ENCODE data around the gene MOK. TPM values are rescaled to one million over a fixed set of nuclear protein-coding genes. Genes with fewer than 3 reads are reported as not detected.

MOK gene
- total and polyA plus RNA-seq, 5 experiments from 2014 or later: 1.1 to 4.0 (median 2.6) TPM

DNA sequence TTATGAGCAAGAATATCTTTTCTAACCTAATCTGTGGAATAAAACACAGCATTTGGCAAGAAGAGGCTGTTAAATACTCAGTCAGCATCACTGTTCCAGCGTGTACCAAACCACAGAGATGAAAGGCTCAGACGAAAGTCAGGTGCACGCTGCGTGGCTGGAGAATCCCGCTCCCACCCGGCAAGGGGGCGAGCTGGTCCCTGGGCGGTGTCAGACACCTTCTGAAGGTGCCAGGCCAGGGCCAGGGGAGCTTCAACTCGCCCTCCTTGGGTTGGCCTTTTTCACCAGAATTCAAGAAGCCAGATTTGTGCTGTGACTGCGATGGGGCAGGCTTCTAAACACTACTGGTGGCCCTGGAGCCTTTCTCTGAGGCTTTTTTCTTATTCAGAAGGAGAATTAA is 92.1 kb downstream of the MOK start:
- POLR2A ChIA-PET: no interaction called here
- peaks cover 0 to 34% (median 1%) of the 10 kb centered on the region in 3 donors for H3K36me3 Mint-ChIP-seq
- DNase-seq: no peak
- H3K27me3 Mint-ChIP-seq: no peaks in the 10 kb centered on the region
- no peaks in the 10 kb centered on the region for H3K9me3 Mint-ChIP-seq
- peaks cover 0 to 10% (median 0%) of the 10 kb centered on the region in 4 donors for H3K4me1 Mint-ChIP-seq
- no peak overlapping the region for H3K27ac Mint-ChIP-seq
- no peak overlapping the region for H3K4me3 Mint-ChIP-seq
- ATAC-seq: no peak

DNA sequence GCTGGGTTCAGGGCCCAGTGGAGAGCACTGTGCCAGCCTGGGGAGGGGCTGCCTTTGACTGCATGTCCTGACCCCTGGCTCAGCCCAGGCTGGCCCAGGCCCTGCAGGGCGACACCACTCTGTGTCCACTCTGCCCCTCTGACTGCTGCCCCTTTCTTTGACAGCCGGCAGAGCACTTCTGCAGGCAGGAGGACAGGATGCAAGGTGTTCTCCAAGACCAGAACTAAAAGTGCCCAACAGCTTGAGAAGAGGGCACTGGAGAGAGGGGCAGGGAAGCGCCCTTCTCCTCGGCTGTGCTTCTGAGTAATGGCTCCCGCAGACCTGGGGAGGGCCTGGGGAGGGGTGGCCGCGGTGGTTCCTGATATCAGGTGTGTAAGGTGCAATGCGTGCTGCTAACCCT is 92.6 kb downstream of the MOK start:
- Mint-ChIP-seq H3K27me3 (no peaks in the 10 kb centered on the region), H3K4me3 (no peak overlapping the region), H3K4me1 (peaks cover 0 to 9% (median under 1%) of the 10 kb centered on the region in 4 donors), H3K27ac (no peak overlapping the region), H3K36me3 (peaks cover 0 to 39% (median 1%) of the 10 kb centered on the region in 3 donors), H3K9me3 (no peaks in the 10 kb centered on the region)
- POLR2A ChIA-PET: no interaction called here
- DNase-seq (no peak), ATAC-seq (no peak)

DNA sequence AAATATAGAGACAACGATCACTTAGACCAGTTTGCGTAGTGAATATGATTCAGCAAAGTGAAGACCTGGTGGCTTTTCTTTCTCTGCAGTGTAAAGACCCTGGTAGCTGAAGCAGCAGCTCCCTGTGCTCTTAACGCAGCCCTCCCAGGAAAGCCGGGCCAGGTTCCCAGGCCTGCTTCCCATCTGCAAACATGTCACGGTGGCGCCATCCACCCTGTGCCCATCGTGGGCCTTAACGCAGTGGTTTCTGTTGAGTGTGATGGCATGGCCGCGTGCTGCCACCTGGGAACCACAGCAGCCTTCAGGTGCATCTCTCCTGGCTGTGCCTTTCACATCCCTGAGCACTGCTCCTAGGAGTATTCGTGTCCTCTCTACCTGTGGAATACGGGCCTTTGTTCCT is 93.7 kb downstream of the MOK start:
- Mint-ChIP-seq H3K9me3 (no peaks in the 10 kb centered on the region), H3K4me1 (peaks cover 0 to 7% (median 2%) of the 10 kb centered on the region in 4 donors), H3K27ac (no peak overlapping the region), H3K36me3 (peaks cover 0 to 50% (median 1%) of the 10 kb centered on the region in 3 donors), H3K4me3 (no peak overlapping the region), H3K27me3 (no peaks in the 10 kb centered on the region)
- POLR2A ChIA-PET: no interaction called here
- ATAC-seq: no peak
- DNase-seq: no peak

DNA sequence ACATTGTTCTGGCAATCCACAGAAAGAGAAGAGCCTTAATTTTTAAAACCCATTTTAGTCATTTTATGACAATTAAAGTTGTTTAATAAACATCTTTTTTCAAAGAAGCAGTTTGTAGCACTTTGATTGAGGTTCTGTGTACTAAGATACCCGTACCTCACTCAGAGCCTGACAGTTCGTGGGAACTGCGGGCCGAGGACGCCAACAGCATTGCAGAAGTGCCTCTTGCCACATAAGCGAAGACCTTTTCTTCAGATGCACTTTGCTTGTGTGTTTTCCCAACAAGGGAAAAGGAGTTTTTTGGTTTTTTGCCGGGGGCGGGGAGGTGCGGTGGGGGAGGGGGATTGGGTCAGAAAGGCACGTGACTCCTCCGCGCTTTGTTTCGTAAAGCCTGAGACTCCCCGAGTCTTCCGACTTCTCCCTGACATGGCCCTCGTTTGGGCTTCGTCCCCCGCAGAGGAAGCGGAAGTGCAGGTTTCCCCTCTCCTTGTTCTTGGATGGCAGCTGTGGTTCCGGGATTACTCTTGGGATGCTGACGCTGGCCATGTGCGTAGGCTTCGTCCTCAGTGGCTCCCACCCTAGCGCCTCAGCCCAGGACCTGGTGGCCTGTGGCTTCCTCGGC is 94.4 kb downstream of the MOK start:
- Mint-ChIP-seq H3K4me3 (no peak overlapping the region), H3K27ac (no peak overlapping the region), H3K9me3 (no peaks in the 10 kb centered on the region), H3K36me3 (peaks cover 0 to 58% (median 1%) of the 10 kb centered on the region in 3 donors), H3K4me1 (peaks cover 1 to 9% (median 3%) of the 10 kb centered on the region in 4 donors), H3K27me3 (no peaks in the 10 kb centered on the region)
- POLR2A ChIA-PET: no interaction called here
- DNase-seq (no peak), ATAC-seq (no peak)

DNA sequence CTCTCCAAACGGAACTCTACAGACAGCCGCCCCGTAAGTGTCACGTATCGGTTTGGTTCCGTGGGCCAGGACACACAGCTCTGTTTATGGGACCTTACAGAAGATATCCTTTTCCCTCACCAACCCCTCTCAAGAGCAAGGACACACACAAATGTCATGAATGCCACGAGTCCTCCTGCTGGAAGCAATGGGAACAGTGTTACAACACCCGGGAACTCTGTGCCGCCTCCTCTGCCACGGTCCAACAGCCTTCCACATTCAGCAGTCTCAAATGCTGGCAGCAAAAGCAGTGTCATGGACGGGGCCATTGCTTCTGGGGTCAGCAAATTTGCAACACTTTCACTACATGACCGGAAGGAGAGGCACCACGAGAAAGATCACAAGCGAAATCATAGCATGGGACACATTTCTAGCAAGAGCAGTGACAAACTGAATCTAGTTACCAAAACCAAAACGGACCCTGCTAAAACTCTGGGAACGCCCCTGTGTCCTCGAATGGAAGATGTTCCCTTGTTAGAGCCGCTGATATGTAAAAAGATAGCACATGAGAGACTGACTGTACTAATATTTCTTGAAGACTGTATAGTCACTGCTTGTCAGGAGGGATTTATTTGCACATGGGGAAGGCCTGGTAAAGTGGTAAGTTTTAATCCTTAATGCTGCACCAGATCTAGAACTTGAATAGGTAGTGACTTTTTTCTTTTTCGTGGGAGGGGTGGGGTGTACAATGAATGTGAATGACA is 95.6 kb downstream of the MOK start:
- no peaks in the 10 kb centered on the region for H3K27me3 Mint-ChIP-seq
- H3K4me1 Mint-ChIP-seq: peaks cover 3 to 16% (median 7%) of the 10 kb centered on the region in 4 donors
- H3K36me3 Mint-ChIP-seq: peaks cover 0 to 63% (median 2%) of the 10 kb centered on the region in 3 donors
- POLR2A ChIA-PET: no interaction called here
- no peak for DNase-seq
- H3K9me3 Mint-ChIP-seq: no peaks in the 10 kb centered on the region
- no peak overlapping the region for H3K4me3 Mint-ChIP-seq
- H3K27ac Mint-ChIP-seq: peak overlapping the region in 3 of 10 donors; percentile 6 to 36 (median 35)
- no peak for ATAC-seq

DNA sequence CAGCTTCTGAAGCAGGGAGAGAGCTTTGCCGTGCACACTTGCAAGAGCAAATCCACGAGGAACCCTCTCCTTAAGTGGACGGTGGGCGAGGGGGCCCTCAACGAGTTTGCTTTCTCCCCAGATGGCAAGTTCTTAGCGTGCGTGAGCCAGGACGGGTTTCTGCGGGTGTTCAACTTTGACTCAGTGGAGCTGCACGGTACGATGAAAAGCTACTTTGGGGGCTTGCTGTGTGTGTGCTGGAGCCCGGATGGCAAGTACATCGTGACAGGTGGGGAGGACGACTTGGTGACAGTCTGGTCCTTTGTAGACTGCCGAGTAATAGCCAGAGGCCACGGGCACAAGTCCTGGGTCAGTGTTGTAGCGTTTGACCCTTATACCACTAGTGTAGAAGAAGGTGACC is 96.2 kb downstream of the MOK start:
- H3K9me3 Mint-ChIP-seq: no peaks in the 10 kb centered on the region
- DNase-seq (no peak), ATAC-seq (no peak)
- H3K27me3 Mint-ChIP-seq: no peaks in the 10 kb centered on the region
- H3K4me1 Mint-ChIP-seq: peaks cover 7 to 20% (median 12%) of the 10 kb centered on the region in 4 donors
- peak overlapping the region in 2 of 10 donors; percentile 6 to 29 for H3K27ac Mint-ChIP-seq
- H3K36me3 Mint-ChIP-seq: peaks cover 0 to 68% (median 8%) of the 10 kb centered on the region in 3 donors
- POLR2A ChIA-PET: no interaction called here
- no peak overlapping the region for H3K4me3 Mint-ChIP-seq

DNA sequence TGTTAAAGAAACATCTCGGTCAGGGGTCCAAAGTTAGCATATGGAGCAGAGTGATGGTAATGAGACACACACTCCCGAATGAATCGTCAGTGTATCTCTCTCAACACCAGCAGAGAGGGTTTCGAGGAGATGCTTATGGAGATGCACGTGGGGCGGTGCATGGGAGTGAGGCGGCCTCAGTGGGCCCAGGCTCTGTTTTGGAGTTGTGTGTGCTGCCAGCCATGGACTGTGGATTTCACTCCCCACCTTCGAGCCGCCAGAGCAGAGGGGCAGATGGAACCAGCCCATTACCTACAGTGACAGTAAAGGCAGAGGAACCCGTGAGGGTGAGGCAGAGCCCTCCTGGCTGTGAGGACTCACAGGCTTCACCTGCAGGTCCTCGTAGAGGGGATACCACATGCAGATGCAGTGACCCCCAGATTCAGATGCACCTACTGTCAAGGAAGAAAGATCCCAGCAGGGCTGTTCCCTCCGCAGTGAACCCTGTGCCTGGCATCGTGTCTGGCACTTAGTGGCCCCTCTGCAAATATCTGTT is 97.1 kb downstream of the MOK start:
- H3K36me3 Mint-ChIP-seq: peaks cover 0 to 68% (median 8%) of the 10 kb centered on the region in 3 donors
- no peaks in the 10 kb centered on the region for H3K27me3 Mint-ChIP-seq
- no peak overlapping the region for H3K27ac Mint-ChIP-seq

DNA sequence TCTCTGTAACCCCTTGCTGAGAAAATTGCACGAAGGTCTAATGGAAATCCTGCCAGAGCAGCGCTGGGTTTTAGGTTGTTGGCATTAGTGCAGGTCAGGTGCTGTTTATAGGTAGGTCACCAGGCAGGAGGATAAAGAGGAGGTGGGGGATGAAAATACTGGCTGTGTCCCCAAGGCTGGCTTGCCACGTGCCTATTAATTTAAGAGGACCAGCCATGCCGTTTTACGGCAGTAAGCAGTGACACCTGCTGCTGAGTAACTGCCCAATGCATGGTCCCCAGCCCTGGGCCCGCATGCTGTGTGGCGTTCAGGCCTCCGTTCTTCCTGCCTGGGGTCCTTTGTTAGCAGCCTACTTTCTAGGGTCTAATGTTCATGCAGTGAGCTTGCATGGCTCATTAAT is 98.0 kb downstream of the MOK start:
- ATAC-seq (no peak), DNase-seq (no peak)
- no peaks in the 10 kb centered on the region for H3K9me3 Mint-ChIP-seq
- peak overlapping the region in 3 of 10 donors; percentile 15 to 71 (median 63) for H3K27ac Mint-ChIP-seq
- H3K4me3 Mint-ChIP-seq: no peak overlapping the region
- H3K27me3 Mint-ChIP-seq: no peaks in the 10 kb centered on the region
- peaks cover 0 to 70% (median 8%) of the 10 kb centered on the region in 3 donors for H3K36me3 Mint-ChIP-seq
- peaks cover 12 to 25% (median 15%) of the 10 kb centered on the region in 4 donors for H3K4me1 Mint-ChIP-seq
- POLR2A ChIA-PET: no interaction called here

More for the DNA sequence above, 97.1 kb downstream of the MOK start:
- no peaks in the 10 kb centered on the region for H3K9me3 Mint-ChIP-seq
- H3K4me1 Mint-ChIP-seq: peaks cover 8 to 22% (median 12%) of the 10 kb centered on the region in 4 donors
- DNase-seq (no peak), ATAC-seq (no peak)
- POLR2A ChIA-PET: no interaction called here
- no peak overlapping the region for H3K4me3 Mint-ChIP-seq

DNA sequence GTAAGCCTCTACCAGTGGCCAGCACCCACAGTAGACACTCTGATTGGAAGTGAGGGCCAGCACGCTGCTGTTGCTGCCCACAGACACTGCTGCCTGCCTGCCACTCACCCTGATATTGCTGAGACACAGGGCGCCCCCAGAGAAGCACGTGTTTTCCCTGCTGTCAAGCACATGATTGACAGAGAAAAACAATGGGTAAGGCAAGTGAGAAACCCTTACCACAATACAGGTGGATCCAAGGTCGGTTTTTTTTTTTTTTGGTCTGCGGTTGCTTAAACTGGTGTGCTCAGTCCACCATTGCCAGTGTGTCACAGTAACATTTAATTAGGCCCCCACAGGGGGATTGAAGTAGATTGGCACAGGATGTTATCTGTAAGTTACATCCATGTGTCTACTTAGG is 99.4 kb downstream of the MOK start:
- POLR2A ChIA-PET: no interaction called here
- peaks cover 0 to 72% (median 8%) of the 10 kb centered on the region in 3 donors for H3K36me3 Mint-ChIP-seq
- DNase-seq (peak in 1 of 10 donors; percentile 8), ATAC-seq (peak; percentile 41 to 55)
- no peaks in the 10 kb centered on the region for H3K9me3 Mint-ChIP-seq
- peaks cover 24 to 36% (median 29%) of the 10 kb centered on the region in 4 donors for H3K4me1 Mint-ChIP-seq
- peak overlapping the region in 7 of 10 donors; percentile 40 to 88 (median 65) for H3K27ac Mint-ChIP-seq
- H3K27me3 Mint-ChIP-seq: no peaks in the 10 kb centered on the region
- no peak overlapping the region for H3K4me3 Mint-ChIP-seq

DNA sequence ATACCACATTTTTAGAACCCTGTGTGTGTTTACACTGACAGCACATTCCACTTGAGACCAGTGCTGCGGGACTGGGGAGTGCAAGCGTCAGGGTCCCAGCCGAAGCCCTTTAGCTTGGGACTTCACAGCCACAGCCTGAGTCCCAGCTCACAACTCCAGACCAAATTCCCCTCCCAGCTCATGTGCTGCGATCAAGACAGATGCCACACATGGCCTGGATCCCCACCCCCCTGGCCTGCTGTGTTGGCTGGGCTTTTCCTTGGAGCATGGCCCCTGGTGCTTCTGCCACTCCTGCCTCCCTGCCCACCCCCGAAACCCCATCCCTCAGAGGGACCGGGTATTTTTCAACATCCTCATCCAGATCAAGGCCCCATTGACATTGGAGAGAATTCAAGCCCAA is 101.6 kb downstream of the MOK start:
- H3K4me3 Mint-ChIP-seq: no peak overlapping the region
- no peaks in the 10 kb centered on the region for H3K27me3 Mint-ChIP-seq
- POLR2A ChIA-PET: no interaction called here
- peaks cover 37 to 54% (median 51%) of the 10 kb centered on the region in 4 donors for H3K4me1 Mint-ChIP-seq
- no peaks in the 10 kb centered on the region for H3K9me3 Mint-ChIP-seq
- ATAC-seq (no peak), DNase-seq (no peak)
- H3K36me3 Mint-ChIP-seq: peaks cover 0 to 70% (median 9%) of the 10 kb centered on the region in 3 donors
- peak overlapping the region in 2 of 10 donors; percentile 46 to 60 for H3K27ac Mint-ChIP-seq

DNA sequence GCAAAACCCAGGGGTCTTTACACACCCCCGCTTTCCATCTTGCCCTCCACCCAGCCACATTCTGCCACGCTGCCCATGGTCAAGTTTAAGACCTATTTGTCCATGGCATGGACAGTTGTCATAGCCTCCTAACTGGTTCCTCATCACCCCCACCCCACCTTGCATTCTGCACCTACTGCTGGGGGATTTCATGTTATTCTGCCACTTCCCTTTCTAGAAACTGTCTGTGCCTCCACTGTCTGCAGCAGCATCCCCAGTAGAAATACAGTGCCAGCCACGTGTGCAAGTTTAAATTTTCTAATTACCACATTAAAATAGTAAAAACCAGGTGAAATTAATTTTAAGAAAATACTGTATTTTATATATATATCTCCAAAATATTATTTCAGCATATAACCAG is 102.0 kb downstream of the MOK start:
- Mint-ChIP-seq H3K36me3 (peaks cover 0 to 72% (median 9%) of the 10 kb centered on the region in 3 donors), H3K4me3 (no peak overlapping the region), H3K27me3 (no peaks in the 10 kb centered on the region), H3K27ac (peak overlapping the region in 2 of 10 donors; percentile 52 to 78), H3K9me3 (no peaks in the 10 kb centered on the region), H3K4me1 (peaks cover 38 to 58% (median 53%) of the 10 kb centered on the region in 4 donors)
- DNase-seq: no peak
- ATAC-seq: no peak
- POLR2A ChIA-PET: no interaction called here

DNA sequence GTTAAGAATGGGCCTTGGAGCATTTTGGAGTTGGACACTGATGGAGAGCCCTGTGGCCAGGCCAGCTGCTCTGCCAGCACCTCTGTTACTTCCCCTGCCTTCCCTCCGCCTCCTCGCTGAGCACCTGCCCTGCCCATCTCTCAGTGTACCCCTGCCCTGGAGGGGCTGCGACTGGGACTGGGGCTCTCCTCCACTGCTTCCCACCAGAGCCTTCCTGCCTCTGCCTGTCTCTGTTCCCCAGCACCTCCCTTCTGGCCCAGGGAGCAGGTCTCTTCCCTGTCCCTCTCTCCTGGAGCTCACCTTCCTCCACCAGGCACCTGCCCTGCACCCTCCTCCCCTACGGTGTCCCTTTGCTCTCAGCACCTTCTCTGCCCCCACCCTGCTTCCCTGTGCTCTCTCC is 103.2 kb downstream of the MOK start:
- Mint-ChIP-seq H3K27me3 (no peaks in the 10 kb centered on the region), H3K4me3 (peak overlapping the region in 4 of 10 donors; percentile 24 to 72 (median 50)), H3K4me1 (peaks cover 47 to 70% (median 64%) of the 10 kb centered on the region in 4 donors)

DNA sequence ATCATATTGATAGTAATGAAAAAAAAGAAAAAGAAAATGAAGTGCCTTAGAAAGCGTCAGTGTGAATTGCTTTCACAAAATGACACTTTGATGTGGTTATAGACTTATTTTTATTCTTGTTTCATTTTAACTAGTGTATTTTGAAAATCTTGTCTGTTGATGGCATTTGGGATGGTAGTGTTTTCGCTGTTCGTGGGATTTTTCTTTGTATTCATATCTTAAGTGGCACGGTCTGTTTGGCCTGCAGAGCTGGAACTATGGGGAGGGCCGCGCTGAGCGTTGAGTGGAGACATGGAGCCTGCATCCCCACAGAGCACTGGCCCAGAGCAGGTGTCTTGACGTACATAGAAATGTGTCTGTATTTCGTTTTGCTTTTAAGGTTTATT is 103.6 kb downstream of the MOK start:
- peak; percentile 18 to 42 for ATAC-seq
- peak overlapping the region in 9 of 10 donors; percentile 28 to 72 (median 34) for H3K4me3 Mint-ChIP-seq
- peaks cover 47 to 74% (median 68%) of the 10 kb centered on the region in 4 donors for H3K4me1 Mint-ChIP-seq

More for the DNA sequence above, 103.2 kb downstream of the MOK start:
- DNase-seq (no peak), ATAC-seq (no peak)
- H3K27ac Mint-ChIP-seq: peak overlapping the region in 9 of 10 donors; percentile 39 to 78 (median 50)
- peaks cover 0 to 72% (median 9%) of the 10 kb centered on the region in 3 donors for H3K36me3 Mint-ChIP-seq
- H3K9me3 Mint-ChIP-seq: no peaks in the 10 kb centered on the region
- POLR2A ChIA-PET: no interaction called here

More for the DNA sequence above, 103.6 kb downstream of the MOK start:
- DNase-seq: peak in 1 of 10 donors; percentile 28
- no peaks in the 10 kb centered on the region for H3K9me3 Mint-ChIP-seq
- no peaks in the 10 kb centered on the region for H3K27me3 Mint-ChIP-seq
- peak overlapping the region; percentile 12 to 78 (median 42) for H3K27ac Mint-ChIP-seq
- peaks cover 0 to 72% (median 10%) of the 10 kb centered on the region in 3 donors for H3K36me3 Mint-ChIP-seq
- POLR2A ChIA-PET: no interaction called here
